Endothelial cell of umbilical vein (primary cell): Measurements from ENCODE around the gene GNE. TPM values are rescaled to one million over a fixed set of nuclear protein-coding genes. Genes with fewer than 3 reads are reported as not detected.

ENCODE experiments used
- BruUV-seq: library from RNA; stranded (reverse); fragments of 400-500 nt; replicated peaks from 2 replicates; lab custom pipeline; 2021; lab: Mats Ljungman, UMichigan
- CTCF ChIA-PET: fragments of 300-600, 350-600 bp; sonication (Branson Sonifier 250); formaldehyde crosslinking; loops from one replicate; lab custom pipeline; 2021; ENCODE audit warnings: antibody characterized with exemption, inconsistent platforms; lab: Charles Lee
- POLR2A ChIA-PET: fragments of 300-600, 350-600 bp; sonication (Branson Sonifier 250); formaldehyde crosslinking; loops from one replicate; lab custom pipeline; 2021; ENCODE audit warnings: antibody characterized with exemption, inconsistent platforms; lab: Charles Lee
- DNase-seq: peaks from one replicate; pipeline ENCODE4 v3.0.0-alpha.2; 2011; ENCODE audit warnings: low read depth, low spot score
- FAIRE-seq: peaks from 2 replicates; lab custom pipeline; 2011; peaks lifted over from hg19 to GRCh38; lab: Jason Lieb, UNC
- H2AFZ ChIP-seq: 2 replicates; pipeline ENCODE4 v1.6.0; 2012; ENCODE audit warnings: low read depth, low read length, control low read depth, inconsistent platforms
- H3K27ac ChIP-seq: 2 replicates; pipeline ENCODE4 v1.5.1; 2011; ENCODE audit warnings: low read depth, mild to moderate bottlenecking, control low read depth, low read length, moderate library complexity; ENCODE audit not compliant: insufficient read depth
- H3K27me3 ChIP-seq, 2 experiments: 2 replicates each; pipeline versions ENCODE4 v1.6.0 to v1.6.1; 2011; ENCODE audit warnings: low read length in 2 of 2, mixed read lengths in 1 of 2; ENCODE audit not compliant: control insufficient read depth in 2 of 2, insufficient read depth in 2 of 2
- H3K36me3 ChIP-seq, 2 experiments: 2 replicates in 1 of 2; 3 replicates in 1 of 2; pipeline ENCODE4 v1.5.1; 2011; ENCODE audit warnings: low read length in 2 of 2, mild to moderate bottlenecking in 1 of 2, moderate library complexity in 1 of 2; ENCODE audit not compliant: control insufficient read depth in 2 of 2, insufficient read depth in 2 of 2; ENCODE audit errors: extremely low read depth in 1 of 2
- H3K4me1 ChIP-seq: 3 replicates; pipeline ENCODE4 v1.5.1; 2011; ENCODE audit warnings: mild to moderate bottlenecking, low read length; ENCODE audit not compliant: control insufficient read depth, insufficient read depth; ENCODE audit errors: extremely low read depth
- H3K4me2 ChIP-seq: 2 replicates; pipeline ENCODE4 v1.6.1; 2011; ENCODE audit warnings: low read length, control low read depth, mixed read lengths; ENCODE audit not compliant: insufficient read depth
- H3K4me3 ChIP-seq, 3 experiments: fragments of 200-600 bp in 1 of 3; sonication (generic), shearing (Covaris generic) in 1 of 3; replicated peaks in 1 of 3; 2 replicates each; pipeline ENCODE4 v1.5.1; 2011 to 2016; ENCODE audit warnings: control low read depth in 3 of 3, low read length in 3 of 3, mild to moderate bottlenecking in 2 of 3, inconsistent platforms in 1 of 3, low read depth in 1 of 3, moderate library complexity in 1 of 3; ENCODE audit not compliant: insufficient read depth in 1 of 3
- H3K79me2 ChIP-seq: 2 replicates; pipeline ENCODE4 v1.6.0; 2012; ENCODE audit warnings: low read length, inconsistent platforms; ENCODE audit not compliant: control insufficient read depth, insufficient read depth
- H3K9ac ChIP-seq: replicated peaks from 2 replicates; pipeline ENCODE3; 2011; ENCODE audit warnings: low read length, control low read depth; ENCODE audit not compliant: insufficient read depth; ENCODE audit errors: extremely low read depth
- H3K9me1 ChIP-seq: replicated peaks from 3 replicates; pipeline ENCODE4 v1.6.0; 2011; ENCODE audit warnings: mild to moderate bottlenecking, low read length; ENCODE audit not compliant: control insufficient read depth, insufficient read depth; ENCODE audit errors: extremely low read depth
- H3K9me3 ChIP-seq: replicated peaks from 2 replicates; pipeline ENCODE4 v1.5.1; 2012; ENCODE audit warnings: low read length, inconsistent platforms; ENCODE audit not compliant: control insufficient read depth, insufficient read depth
- H4K20me1 ChIP-seq: replicated peaks from 2 replicates; pipeline ENCODE3; 2011; ENCODE audit warnings: mild to moderate bottlenecking, low read length; ENCODE audit not compliant: control insufficient read depth, insufficient read depth; ENCODE audit errors: extremely low read depth
- CTCF ChIP-seq, 2 donors: IDR thresholded peaks; 1 replicate in 1 of 2; 2 replicates in 1 of 2; pipeline ENCODE4 v1.5.1; 2011; ENCODE audit warnings: low read length in 2 of 2, mild to moderate bottlenecking in 2 of 2, moderate library complexity in 2 of 2, control low read depth in 1 of 2, inconsistent platforms in 1 of 2, low read depth in 1 of 2; ENCODE audit not compliant: insufficient read depth in 1 of 2; ENCODE audit errors: extremely low read depth in 1 of 2
- FOS ChIP-seq: IDR thresholded peaks from 2 replicates; pipeline ENCODE4 v1.6.1; 2011; ENCODE audit warnings: mild to moderate bottlenecking, low read length, moderate library complexity, borderline replicate concordance; ENCODE audit not compliant: insufficient read depth
- POLR2A ChIP-seq: IDR thresholded peaks from 2 replicates; pipeline ENCODE4 v1.6.1; 2012; ENCODE audit warnings: low read depth, mild to moderate bottlenecking, control low read depth, low read length
- POLR2AphosphoS5 ChIP-seq: IDR thresholded peaks from 2 replicates; pipeline ENCODE4 v1.6.1; 2012; ENCODE audit warnings: low read depth, mild to moderate bottlenecking, control low read depth, low read length, moderate library complexity; ENCODE audit not compliant: insufficient read depth
- dilution Hi-C: fragments of 300-500 bp; cut with MboI; formaldehyde crosslinking; loops from one replicate; pipeline ENCODE4 v1.15.0; 2019; ENCODE audit warnings: low sequenced_read_pairs; ENCODE audit not compliant: extremely low pct_ligation_motif_present
- intact Hi-C: fragments of 100-400 bp; cut with micrococcal nuclease; formaldehyde crosslinking; loops from one replicate; pipeline ENCODE4 v1.10.0; 2022
- polyA plus RNA-seq, 4 experiments: library from polyadenylated mRNA; depleted of rRNA in 3 of 4; stranded (reverse) in 3 of 4; unstranded in 1 of 4; fragments of >200 nt; gene quantifications; 2 replicates each; pipeline versions ENCODE4 v1.2.1 to v1.2.3, GENCODE V29; 2011 to 2012; ENCODE audit warnings: missing spikeins in 1 of 4
- total RNA-seq: library from RNA; stranded (reverse); gene quantifications from 2 replicates; pipeline ENCODE4 v1.2.3, GENCODE V29; 2021
- TF ChIP-seq, protein P1 (sequence below): IDR thresholded peaks from 2 replicates; pipeline ENCODE4 v1.6.1; 2011; ENCODE audit not compliant: insufficient read depth, insufficient read length

GNE gene
- total and polyA plus RNA-seq, 2 donors (not counting 3 experiments of a cell fraction or from before 2014, with no cell fraction given) = 8.5 to 11.4 TPM

- no peak overlapping the region for H2AFZ ChIP-seq
- H3K27me3 ChIP-seq = no peaks in the 10 kb centered on the region
- no TSS peak for BruUV-seq
- ChIA-PET POLR2A (no interaction called here), CTCF (interaction anchor here (1.0 to 1.9 kb wide), 3 partner anchors 13 to 60 kb away, joined by 3 to 5 read pairs (median 4); no protein-coding TSS in a partner anchor)
- H3K36me3 ChIP-seq = no peaks in the 10 kb centered on the region
- H3K79me2 ChIP-seq = no peaks in the 10 kb centered on the region
- no peaks in the 10 kb centered on the region for H3K9me3 ChIP-seq
- FAIRE-seq (no peak), DNase-seq (no peak)
- peaks cover 2% of the 10 kb centered on the region for H3K4me1 ChIP-seq
- no peaks in the 10 kb centered on the region for H4K20me1 ChIP-seq
- no peak overlapping the region for H3K9ac ChIP-seq
- no peak overlapping the region for H3K27ac ChIP-seq
- no peak for TF ChIP-seq CTCF (IDR thresholded peaks at IDR 0.05; ENCODE audit: extremely low read depth in 1 of 2, insufficient read depth in 1 of 2, low read depth in 1 of 2, low read length in 2 of 2)
- TF ChIP-seq POLR2AphosphoS5 = no peak
- no peak for TF ChIP-seq POLR2A
- TF ChIP-seq, protein P1, sequence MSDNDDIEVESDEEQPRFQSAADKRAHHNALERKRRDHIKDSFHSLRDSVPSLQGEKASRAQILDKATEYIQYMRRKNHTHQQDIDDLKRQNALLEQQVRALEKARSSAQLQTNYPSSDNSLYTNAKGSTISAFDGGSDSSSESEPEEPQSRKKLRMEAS = no peak
- TF ChIP-seq FOS = no peak
- H3K9me1 ChIP-seq = no peaks in the 10 kb centered on the region
- dilution Hi-C loops (no loop called here), intact Hi-C loops (no loop called here)
- H3K4me3 ChIP-seq = no peak overlapping the region
- H3K4me2 ChIP-seq = no peak overlapping the region
These were observed 5.4 kb upstream of the GNE start for GRCh38 chr9:36263683-36264082.
